ENCODE measurements around the gene TMPRSS11E.

DNA sequence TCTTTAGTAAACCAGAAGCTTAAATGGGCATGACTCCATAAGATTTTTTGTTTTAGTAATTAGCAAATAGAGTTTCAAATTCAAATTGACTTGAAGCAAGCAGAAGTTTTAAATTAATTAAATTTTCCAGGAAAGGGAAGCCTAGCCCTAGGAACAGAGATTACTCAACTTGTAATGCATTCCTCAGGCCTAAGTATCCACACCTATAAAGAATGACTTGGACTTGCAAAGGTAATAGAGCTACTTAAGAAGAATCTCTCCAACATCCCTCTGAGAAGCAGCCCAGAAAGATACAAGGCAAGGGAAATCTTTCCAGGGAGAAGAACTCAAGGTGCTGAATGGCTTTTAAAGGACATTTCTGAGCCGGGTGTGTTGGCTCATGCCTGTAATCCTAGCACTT lies 16.9 kb upstream of the TMPRSS11E start:
- TF ChIP-seq ZNF521 (tag by site-specific recombination; IDR thresholded peaks at IDR 0.05), result no peak
- TF ChIP-seq, protein P1, sequence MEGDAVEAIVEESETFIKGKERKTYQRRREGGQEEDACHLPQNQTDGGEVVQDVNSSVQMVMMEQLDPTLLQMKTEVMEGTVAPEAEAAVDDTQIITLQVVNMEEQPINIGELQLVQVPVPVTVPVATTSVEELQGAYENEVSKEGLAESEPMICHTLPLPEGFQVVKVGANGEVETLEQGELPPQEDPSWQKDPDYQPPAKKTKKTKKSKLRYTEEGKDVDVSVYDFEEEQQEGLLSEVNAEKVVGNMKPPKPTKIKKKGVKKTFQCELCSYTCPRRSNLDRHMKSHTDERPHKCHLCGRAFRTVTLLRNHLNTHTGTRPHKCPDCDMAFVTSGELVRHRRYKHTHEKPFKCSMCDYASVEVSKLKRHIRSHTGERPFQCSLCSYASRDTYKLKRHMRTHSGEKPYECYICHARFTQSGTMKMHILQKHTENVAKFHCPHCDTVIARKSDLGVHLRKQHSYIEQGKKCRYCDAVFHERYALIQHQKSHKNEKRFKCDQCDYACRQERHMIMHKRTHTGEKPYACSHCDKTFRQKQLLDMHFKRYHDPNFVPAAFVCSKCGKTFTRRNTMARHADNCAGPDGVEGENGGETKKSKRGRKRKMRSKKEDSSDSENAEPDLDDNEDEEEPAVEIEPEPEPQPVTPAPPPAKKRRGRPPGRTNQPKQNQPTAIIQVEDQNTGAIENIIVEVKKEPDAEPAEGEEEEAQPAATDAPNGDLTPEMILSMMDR (tag by site-specific recombination; IDR thresholded peaks at IDR 0.05), result no peak
- TF ChIP-seq, protein P2, sequence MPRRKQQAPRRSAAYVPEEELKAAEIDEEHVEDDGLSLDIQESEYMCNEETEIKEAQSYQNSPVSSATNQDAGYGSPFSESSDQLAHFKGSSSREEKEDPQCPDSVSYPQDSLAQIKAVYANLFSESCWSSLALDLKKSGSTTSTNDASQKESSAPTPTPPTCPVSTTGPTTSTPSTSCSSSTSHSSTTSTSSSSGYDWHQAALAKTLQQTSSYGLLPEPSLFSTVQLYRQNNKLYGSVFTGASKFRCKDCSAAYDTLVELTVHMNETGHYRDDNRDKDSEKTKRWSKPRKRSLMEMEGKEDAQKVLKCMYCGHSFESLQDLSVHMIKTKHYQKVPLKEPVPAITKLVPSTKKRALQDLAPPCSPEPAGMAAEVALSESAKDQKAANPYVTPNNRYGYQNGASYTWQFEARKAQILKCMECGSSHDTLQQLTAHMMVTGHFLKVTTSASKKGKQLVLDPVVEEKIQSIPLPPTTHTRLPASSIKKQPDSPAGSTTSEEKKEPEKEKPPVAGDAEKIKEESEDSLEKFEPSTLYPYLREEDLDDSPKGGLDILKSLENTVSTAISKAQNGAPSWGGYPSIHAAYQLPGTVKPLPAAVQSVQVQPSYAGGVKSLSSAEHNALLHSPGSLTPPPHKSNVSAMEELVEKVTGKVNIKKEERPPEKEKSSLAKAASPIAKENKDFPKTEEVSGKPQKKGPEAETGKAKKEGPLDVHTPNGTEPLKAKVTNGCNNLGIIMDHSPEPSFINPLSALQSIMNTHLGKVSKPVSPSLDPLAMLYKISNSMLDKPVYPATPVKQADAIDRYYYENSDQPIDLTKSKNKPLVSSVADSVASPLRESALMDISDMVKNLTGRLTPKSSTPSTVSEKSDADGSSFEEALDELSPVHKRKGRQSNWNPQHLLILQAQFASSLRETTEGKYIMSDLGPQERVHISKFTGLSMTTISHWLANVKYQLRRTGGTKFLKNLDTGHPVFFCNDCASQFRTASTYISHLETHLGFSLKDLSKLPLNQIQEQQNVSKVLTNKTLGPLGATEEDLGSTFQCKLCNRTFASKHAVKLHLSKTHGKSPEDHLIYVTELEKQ (tag by site-specific recombination; IDR thresholded peaks at IDR 0.05; ENCODE audit: borderline replicate concordance), result no peak
- TF ChIP-seq YY1 (tag by site-specific recombination; IDR thresholded peaks at IDR 0.05), result no peak
- TF ChIP-seq ZNF175 (tag by site-specific recombination; IDR thresholded peaks at IDR 0.05), result no peak
- TF ChIP-seq, protein P3, sequence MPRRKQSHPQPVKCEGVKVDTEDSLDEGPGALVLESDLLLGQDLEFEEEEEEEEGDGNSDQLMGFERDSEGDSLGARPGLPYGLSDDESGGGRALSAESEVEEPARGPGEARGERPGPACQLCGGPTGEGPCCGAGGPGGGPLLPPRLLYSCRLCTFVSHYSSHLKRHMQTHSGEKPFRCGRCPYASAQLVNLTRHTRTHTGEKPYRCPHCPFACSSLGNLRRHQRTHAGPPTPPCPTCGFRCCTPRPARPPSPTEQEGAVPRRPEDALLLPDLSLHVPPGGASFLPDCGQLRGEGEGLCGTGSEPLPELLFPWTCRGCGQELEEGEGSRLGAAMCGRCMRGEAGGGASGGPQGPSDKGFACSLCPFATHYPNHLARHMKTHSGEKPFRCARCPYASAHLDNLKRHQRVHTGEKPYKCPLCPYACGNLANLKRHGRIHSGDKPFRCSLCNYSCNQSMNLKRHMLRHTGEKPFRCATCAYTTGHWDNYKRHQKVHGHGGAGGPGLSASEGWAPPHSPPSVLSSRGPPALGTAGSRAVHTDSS (tag by site-specific recombination; IDR thresholded peaks at IDR 0.05), result no peak
- TF ChIP-seq MEIS1 (CRISPR knock-in tag; IDR thresholded peaks at IDR 0.05; ENCODE audit: borderline replicate concordance), result no peak
- TF ChIP-seq, protein P4, sequence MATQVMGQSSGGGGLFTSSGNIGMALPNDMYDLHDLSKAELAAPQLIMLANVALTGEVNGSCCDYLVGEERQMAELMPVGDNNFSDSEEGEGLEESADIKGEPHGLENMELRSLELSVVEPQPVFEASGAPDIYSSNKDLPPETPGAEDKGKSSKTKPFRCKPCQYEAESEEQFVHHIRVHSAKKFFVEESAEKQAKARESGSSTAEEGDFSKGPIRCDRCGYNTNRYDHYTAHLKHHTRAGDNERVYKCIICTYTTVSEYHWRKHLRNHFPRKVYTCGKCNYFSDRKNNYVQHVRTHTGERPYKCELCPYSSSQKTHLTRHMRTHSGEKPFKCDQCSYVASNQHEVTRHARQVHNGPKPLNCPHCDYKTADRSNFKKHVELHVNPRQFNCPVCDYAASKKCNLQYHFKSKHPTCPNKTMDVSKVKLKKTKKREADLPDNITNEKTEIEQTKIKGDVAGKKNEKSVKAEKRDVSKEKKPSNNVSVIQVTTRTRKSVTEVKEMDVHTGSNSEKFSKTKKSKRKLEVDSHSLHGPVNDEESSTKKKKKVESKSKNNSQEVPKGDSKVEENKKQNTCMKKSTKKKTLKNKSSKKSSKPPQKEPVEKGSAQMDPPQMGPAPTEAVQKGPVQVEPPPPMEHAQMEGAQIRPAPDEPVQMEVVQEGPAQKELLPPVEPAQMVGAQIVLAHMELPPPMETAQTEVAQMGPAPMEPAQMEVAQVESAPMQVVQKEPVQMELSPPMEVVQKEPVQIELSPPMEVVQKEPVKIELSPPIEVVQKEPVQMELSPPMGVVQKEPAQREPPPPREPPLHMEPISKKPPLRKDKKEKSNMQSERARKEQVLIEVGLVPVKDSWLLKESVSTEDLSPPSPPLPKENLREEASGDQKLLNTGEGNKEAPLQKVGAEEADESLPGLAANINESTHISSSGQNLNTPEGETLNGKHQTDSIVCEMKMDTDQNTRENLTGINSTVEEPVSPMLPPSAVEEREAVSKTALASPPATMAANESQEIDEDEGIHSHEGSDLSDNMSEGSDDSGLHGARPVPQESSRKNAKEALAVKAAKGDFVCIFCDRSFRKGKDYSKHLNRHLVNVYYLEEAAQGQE (tag by site-specific recombination; IDR thresholded peaks at IDR 0.05), result no peak
- no peak for TF ChIP-seq ZNF792 (tag by site-specific recombination; IDR thresholded peaks at IDR 0.05)
- no peak for TF ChIP-seq ZBTB8A (tag by site-specific recombination; IDR thresholded peaks at IDR 0.05)
- no peak for TF ChIP-seq ZNF24 (tag by site-specific recombination; IDR thresholded peaks at IDR 0.05)
- TF ChIP-seq ZNF274 (IDR thresholded peaks at IDR 0.05; ENCODE audit: low read length), result no peak
- no peak for TF ChIP-seq ZNF274 (tag by site-specific recombination; IDR thresholded peaks at IDR 0.05; ENCODE audit: borderline replicate concordance)
- TF ChIP-seq ZNF837 (tag by site-specific recombination; IDR thresholded peaks at IDR 0.05), result no peak
- no peak for TF ChIP-seq ZBTB1 (tag by site-specific recombination; IDR thresholded peaks at IDR 0.05)
